SIG-M5 treated with dmso at 0.1 percent for 504 hours (cell line): ENCODE measurements around the gene FDCSP.
"Not testable (repeated sequence)": the region's sequence is repeated elsewhere in the genome, so short reads cannot be mapped to it uniquely, and the experiment has no call there.

Experiments
- DNase-seq: peaks from one replicate; lab custom pipeline; 2025; ENCODE audit not compliant: unreplicated experiment; lab: John Stamatoyannopoulos, UW

FDCSP gene

GRCh38 chr4:70239131-70239883, 13.4 kb downstream of the FDCSP start:
- DNase-seq = no peak

DNA sequence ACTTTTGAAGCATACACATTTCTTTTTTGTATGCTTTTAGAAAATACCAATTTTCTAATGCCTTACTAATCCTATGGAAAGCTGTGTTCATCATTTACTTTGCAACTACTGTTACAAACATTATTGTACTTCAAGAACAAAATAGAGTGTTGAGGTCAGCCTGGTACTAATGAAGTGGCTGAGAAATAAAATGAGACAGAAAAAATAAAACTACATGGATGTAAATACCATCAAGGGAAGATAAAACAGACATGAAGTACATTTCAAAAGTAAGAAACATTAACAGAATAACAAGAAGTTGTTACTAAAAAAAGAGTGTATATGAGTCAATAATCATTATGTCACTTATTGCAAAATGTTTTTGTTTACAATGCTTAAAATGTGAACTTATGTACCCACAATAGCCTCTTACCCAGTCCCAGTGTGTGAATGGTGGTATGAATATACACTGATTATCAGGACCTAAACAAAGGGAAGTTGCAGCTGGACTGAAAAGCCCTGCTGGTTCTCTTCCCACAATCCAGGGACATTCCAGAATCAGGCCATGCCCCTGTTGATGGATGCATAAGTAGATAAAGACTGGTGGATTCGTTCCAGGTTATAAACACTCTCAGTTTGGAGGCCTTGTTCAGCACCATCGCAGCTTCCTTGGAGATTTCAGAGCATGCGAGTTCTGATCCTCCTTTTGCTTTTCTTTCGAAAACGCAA, 14.1 kb downstream of the FDCSP start:
- no peak for DNase-seq

DNA sequence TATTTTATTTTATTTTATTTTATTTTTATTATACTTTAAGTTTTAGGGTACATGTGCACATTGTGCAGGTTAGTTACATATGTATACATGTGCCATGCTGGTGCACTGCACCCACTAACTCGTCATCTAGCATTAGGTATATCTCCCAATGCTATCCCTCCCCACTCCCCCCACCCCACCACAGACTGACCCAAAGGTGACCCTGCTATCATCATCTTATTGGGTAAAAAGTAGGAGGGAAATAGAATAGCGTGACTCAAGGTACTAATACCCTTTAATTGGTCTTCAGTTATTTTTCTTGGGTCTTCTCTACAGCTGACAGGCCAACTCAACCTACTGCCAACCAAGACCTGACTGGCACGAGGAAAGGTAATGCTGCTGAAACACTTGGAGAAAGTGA, 16.4 kb downstream of the FDCSP start, which contains the start of gene CSN3:
TSS of gene CSN3 (plus strand) at position 301 of the 400 bp plus-strand sequence. CDS start 2,223 bp downstream, outside the sequence.
- DNase-seq = not testable (repeated sequence)

DNA sequence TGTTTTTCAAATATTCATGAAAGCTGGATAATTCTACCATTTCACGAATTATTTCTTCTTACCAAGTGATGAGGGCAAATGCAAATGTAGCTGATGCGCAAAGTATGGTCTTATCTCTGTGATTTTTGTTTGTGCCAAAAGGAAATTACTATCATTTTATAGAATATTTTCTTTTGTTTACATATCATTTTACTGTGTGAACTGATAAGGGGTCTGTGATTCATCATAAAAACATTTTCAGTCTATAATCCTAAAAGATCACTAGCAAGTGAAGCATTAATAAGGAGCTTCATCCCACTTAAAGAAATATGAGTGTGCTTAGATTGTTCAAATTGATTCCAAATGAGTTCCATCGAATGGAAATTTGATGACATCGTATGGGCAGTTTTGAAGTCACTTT, 17.2 kb downstream of the FDCSP start:
- DNase-seq = no peak

GRCh38 chr4:70251250-70251944, 25.5 kb downstream of the FDCSP start:
- DNase-seq = no peak

- DNase-seq = no peak
Observed at GRCh38 chr4:70251945-70252277, 26.0 kb downstream of the FDCSP start.

GRCh38 chr4:70269674-70270073, 43.8 kb downstream of the FDCSP start:
- no peak for DNase-seq

DNA sequence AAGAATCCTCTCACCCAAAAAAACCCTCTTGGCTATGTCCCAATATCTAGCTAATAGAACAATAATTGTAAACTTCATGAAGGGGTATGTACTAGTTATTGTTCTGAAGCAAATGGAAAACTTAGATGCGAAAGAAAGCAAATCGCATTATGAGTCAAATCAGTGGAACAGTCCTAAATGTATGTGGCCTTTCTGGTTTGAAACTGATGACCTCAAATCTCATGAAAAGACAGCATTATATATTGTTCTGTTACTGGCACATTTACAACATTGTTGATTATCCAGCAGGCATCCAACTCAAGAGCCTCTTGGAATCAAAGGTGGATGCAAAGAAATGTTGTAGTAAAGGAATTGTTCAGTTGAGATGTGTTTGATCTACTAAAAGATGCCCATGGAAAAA, 51.2 kb downstream of the FDCSP start:
- no peak for DNase-seq

DNA sequence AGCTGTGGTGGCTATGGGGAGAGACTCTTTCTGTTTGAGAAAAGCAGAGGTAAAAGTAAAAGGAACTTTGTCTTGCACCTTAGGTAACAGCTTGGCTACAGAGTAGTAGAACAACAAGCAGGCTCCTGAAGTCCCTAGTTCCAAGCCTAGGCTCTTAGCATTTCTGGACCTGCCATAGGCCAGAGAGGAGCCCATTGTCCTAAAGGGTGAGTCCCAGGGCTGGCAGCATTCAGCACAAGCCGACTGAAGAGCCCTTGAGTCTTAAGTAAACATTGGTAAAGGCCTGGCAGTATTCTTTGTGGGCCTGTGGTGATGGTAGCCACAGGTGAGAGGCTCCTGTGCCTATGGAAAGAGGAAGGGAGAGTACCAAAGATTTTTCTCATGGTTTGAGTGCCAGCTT, 54.6 kb downstream of the FDCSP start:
- no peak for DNase-seq
